ENCODE results near the gene THOC2.

- no peak for TF ChIP-seq CTCF (IDR thresholded peaks at IDR 0.05)
- no peak for TF ChIP-seq EP300 (IDR thresholded peaks at IDR 0.05)
These were observed 4.3 kb downstream of the THOC2 start for GRCh38 chrX:123728554-123728953.

All from upper lobe of left lung (tissue), 4 donors.